Endodermal cell (in vitro differentiated cells): Measurements from ENCODE around the gene FOXP4. TPM values are rescaled to one million over a fixed set of nuclear protein-coding genes. Genes with fewer than 3 reads are reported as not detected.

Source experiments
- DNase-seq: peaks from one replicate; pipeline ENCODE4 v3.0.0-alpha.2; 2017
- H3K27ac ChIP-seq: 2 replicates; pipeline ENCODE4 v1.5.1; 2013; ENCODE audit warnings: mild to moderate bottlenecking, low read depth, low read length, moderate library complexity
- H3K27me3 ChIP-seq: 2 replicates; pipeline ENCODE4 v1.6.1; 2013; ENCODE audit warnings: mild to moderate bottlenecking, low read length, moderate library complexity; ENCODE audit not compliant: insufficient read depth, control insufficient read depth, poor library complexity, severe bottlenecking
- H3K36me3 ChIP-seq: 2 replicates; pipeline ENCODE4 v1.7.0; 2013; ENCODE audit warnings: mild to moderate bottlenecking, low read length, moderate library complexity; ENCODE audit not compliant: control insufficient read depth, insufficient read depth
- H3K4me1 ChIP-seq: one replicate; pipeline ENCODE4 v1.7.0; 2013; ENCODE audit warnings: low read length; ENCODE audit not compliant: control insufficient read depth, insufficient read depth
- H3K4me3 ChIP-seq: 2 replicates; pipeline ENCODE4 v1.5.1; 2013; ENCODE audit warnings: mild to moderate bottlenecking, low read length, moderate library complexity
- H3K9ac ChIP-seq: 2 replicates; pipeline ENCODE4 v1.6.1; 2013; ENCODE audit warnings: mild to moderate bottlenecking, low read length, moderate library complexity; ENCODE audit not compliant: poor library complexity, severe bottlenecking; ENCODE audit errors: extremely low read depth
- H3K9me3 ChIP-seq: 2 replicates; pipeline ENCODE4 v1.6.1; 2013; ENCODE audit warnings: mild to moderate bottlenecking, low read length, moderate library complexity; ENCODE audit not compliant: control insufficient read depth
- H3K27ac Mint-ChIP-seq: 2 replicates; pipeline ENCODE4 v1.8.0; 2020; ENCODE audit warnings: mixed read lengths
- H3K27me3 Mint-ChIP-seq: 2 replicates; pipeline ENCODE4 v1.8.0; 2021; ENCODE audit warnings: mild to moderate bottlenecking, mixed read lengths; ENCODE audit not compliant: insufficient read depth
- H3K36me3 Mint-ChIP-seq: 2 replicates; pipeline ENCODE4 v1.8.0; 2020; ENCODE audit warnings: low read depth, mixed read lengths
- H3K4me1 Mint-ChIP-seq: 2 replicates; pipeline ENCODE4 v1.8.0; 2020; ENCODE audit warnings: mixed read lengths
- H3K4me3 Mint-ChIP-seq: 2 replicates; pipeline ENCODE4 v1.8.0; 2020; ENCODE audit warnings: mild to moderate bottlenecking, moderate library complexity, mixed read lengths
- H3K9me3 Mint-ChIP-seq: 2 replicates; pipeline ENCODE4 v1.8.0; 2020; ENCODE audit warnings: mild to moderate bottlenecking, mixed read lengths
- WGBS, 2 experiments: methylation state at CpG; one replicate each; pipeline versions ENCODE4 v1.1.5 to v1.1.7; 2013; ENCODE audit warnings: missing lambda C conversion rate in 2 of 2, mixed read lengths in 1 of 2; ENCODE audit not compliant: insufficient coverage in 1 of 2, insufficient read length in 1 of 2; 5-methylcytosine and 5-hydroxymethylcytosine counted together
- total RNA-seq, 2 donors: library from RNA; stranded (reverse); fragmentation: NEBNext Ultra II Directional in 1 of 2; extraction: Animal tissue kit (Norgen Biotek cat#: 25700) in 1 of 2; gene quantifications; 2 replicates in 1 of 2; 3 replicates in 1 of 2; pipeline ENCODE4 v1.2.1, GENCODE V29; 2021
- TF ChIP-seq, protein P1 (sequence below): fragments of 200-600 bp; sonication (generic); conservative IDR thresholded peaks from 2 replicates; pipeline ENCODE4 v1.5.0; 2021; ENCODE audit warnings: antibody characterized with exemption, mild to moderate bottlenecking

FOXP4 gene
- total RNA-seq, 2 donors from 2014 or later = 44.4 to 47.7 TPM

DNA sequence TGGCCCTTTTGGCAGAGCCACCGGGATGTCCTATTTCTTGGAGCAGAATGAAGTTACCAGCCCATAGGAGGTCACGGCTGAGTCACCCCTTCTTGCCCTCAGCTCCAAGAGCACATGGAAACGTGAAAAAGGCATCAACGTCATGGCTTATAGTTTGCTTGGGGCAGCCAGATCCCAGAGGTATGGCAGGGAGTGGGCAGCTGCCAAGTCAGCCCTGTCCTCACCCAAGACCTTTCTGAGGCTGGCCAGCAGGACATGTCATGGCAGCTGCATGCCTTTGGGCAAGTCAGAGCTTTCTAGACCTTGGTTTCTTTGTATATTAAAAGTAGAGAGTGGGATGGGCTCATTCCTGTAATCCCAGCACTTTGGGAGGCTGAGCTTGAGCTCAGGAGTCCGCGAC is 83.9 kb downstream of the FOXP4 start:
- Mint-ChIP-seq H3K27ac (no peak overlapping the region), H3K4me1 (peaks cover 11% of the 10 kb centered on the region), H3K36me3 (no peaks in the 10 kb centered on the region), H3K4me3 (no peak overlapping the region), H3K9me3 (no peaks in the 10 kb centered on the region), H3K27me3 (peaks cover 38% of the 10 kb centered on the region)
- DNase-seq = no peak
- 94 to 96% methylated on average over 4 of the region's 6 CpGs for WGBS, 2 experiments
- H3K9me3 ChIP-seq = no peaks in the 10 kb centered on the region
- no peaks in the 10 kb centered on the region for H3K4me1 ChIP-seq
- TF ChIP-seq, protein P1, sequence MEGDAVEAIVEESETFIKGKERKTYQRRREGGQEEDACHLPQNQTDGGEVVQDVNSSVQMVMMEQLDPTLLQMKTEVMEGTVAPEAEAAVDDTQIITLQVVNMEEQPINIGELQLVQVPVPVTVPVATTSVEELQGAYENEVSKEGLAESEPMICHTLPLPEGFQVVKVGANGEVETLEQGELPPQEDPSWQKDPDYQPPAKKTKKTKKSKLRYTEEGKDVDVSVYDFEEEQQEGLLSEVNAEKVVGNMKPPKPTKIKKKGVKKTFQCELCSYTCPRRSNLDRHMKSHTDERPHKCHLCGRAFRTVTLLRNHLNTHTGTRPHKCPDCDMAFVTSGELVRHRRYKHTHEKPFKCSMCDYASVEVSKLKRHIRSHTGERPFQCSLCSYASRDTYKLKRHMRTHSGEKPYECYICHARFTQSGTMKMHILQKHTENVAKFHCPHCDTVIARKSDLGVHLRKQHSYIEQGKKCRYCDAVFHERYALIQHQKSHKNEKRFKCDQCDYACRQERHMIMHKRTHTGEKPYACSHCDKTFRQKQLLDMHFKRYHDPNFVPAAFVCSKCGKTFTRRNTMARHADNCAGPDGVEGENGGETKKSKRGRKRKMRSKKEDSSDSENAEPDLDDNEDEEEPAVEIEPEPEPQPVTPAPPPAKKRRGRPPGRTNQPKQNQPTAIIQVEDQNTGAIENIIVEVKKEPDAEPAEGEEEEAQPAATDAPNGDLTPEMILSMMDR = no peak
- no peak overlapping the region for H3K4me3 ChIP-seq
- H3K9ac ChIP-seq = no peak overlapping the region
- H3K27ac ChIP-seq = no peak overlapping the region
- no peaks in the 10 kb centered on the region for H3K36me3 ChIP-seq
- peaks cover 10% of the 10 kb centered on the region for H3K27me3 ChIP-seq

DNA sequence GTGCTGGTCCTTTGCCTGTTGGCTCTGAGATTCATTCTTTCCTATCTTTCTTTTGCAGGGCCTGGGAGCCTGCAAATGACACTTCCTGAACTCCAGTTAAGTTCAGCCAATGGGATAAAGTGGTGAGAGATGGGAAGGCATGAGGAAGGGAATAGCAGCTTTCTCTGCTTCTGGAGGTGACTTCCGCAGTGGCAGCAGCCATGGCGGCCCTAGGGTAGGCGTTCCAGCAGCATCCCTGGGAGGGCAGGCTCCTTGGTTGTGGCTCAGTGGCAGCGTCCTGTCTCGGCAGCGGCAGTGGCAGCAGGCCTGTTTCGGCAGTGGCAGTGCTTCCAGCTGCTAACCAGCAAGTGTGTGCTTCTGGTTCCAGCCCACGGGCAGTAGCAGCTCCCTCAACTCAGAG is 84.8 kb downstream of the FOXP4 start:
- Histone ChIP-seq H3K4me1 (no peaks in the 10 kb centered on the region), H3K9me3 (no peaks in the 10 kb centered on the region), H3K27ac (no peak overlapping the region), H3K4me3 (no peak overlapping the region), H3K36me3 (no peaks in the 10 kb centered on the region), H3K27me3 (peaks cover 17% of the 10 kb centered on the region), H3K9ac (no peak overlapping the region)
- peak; percentile 44 for DNase-seq
- TF ChIP-seq, protein P1 = no peak
- Mint-ChIP-seq H3K36me3 (no peaks in the 10 kb centered on the region), H3K27me3 (peaks cover 46% of the 10 kb centered on the region), H3K9me3 (no peaks in the 10 kb centered on the region), H3K27ac (no peak overlapping the region), H3K4me3 (no peak overlapping the region), H3K4me1 (peaks cover 11% of the 10 kb centered on the region)
- 88% methylated on average over 7 to 8 of the region's 8 CpGs for WGBS, 2 experiments

- Histone ChIP-seq H3K4me1 (peaks cover 2% of the 10 kb centered on the region), H3K27ac (no peak overlapping the region), H3K36me3 (no peaks in the 10 kb centered on the region), H3K4me3 (no peak overlapping the region), H3K9me3 (no peaks in the 10 kb centered on the region), H3K27me3 (peaks cover 39% of the 10 kb centered on the region), H3K9ac (no peak overlapping the region)
- H3K4me3 Mint-ChIP-seq = no peak overlapping the region
- TF ChIP-seq, protein P1 = no peak
- 80% methylated on average over 1 to 2 of the region's 2 CpGs for WGBS, 2 experiments
- no peak overlapping the region for H3K27ac Mint-ChIP-seq
- no peaks in the 10 kb centered on the region for H3K9me3 Mint-ChIP-seq
- no peaks in the 10 kb centered on the region for H3K36me3 Mint-ChIP-seq
- DNase-seq = no peak
- peaks cover 6% of the 10 kb centered on the region for H3K4me1 Mint-ChIP-seq
- peaks cover 64% of the 10 kb centered on the region for H3K27me3 Mint-ChIP-seq
Measured at GRCh38 chr6:41633056-41633634, 87.0 kb downstream of the FOXP4 start.
